Islet of Langerhans (tissue), 1 donor: ENCODE data around the gene ZKSCAN4.

Experiments
- FAIRE-seq: peaks from one replicate; lab custom pipeline; 2011; peaks lifted over from hg19 to GRCh38; lab: Jason Lieb, UNC

Gene ZKSCAN4

GRCh38 chr6:28252009-28252975, at the start of gene ZKSCAN4:
TSS of gene ZKSCAN4 (minus strand) at chr6:28252269. CDS start at chr6:28251980, 289 bp downstream.
- FAIRE-seq, result peak; percentile 36

- no peak for FAIRE-seq
These were observed 44.5 kb upstream of the ZKSCAN4 start for GRCh38 chr6:28296520-28297060.

GRCh38 chr6:28295326-28295725, 43.3 kb upstream of the ZKSCAN4 start:
- FAIRE-seq, result no peak

DNA sequence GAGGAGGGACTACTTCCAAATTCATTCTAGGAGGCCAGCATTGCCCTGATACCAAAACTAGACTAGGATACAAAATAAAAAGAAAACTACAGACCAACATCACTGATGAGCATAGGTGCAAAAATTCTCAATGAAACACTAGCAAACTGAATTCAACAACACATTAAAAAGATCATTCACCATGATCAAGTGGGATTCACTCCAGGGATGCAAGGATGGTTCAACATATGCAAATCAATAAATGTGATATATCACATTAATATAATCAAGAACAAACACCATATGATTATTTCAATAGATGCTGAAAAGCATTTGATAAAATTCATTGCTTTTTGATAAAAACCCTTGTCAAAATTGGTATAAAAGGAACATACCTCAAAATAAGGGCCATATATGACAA, 39.5 kb upstream of the ZKSCAN4 start:
- FAIRE-seq, result no peak

- no peak for FAIRE-seq
These were observed 30.9 kb upstream of the ZKSCAN4 start for GRCh38 chr6:28282926-28283325.

DNA sequence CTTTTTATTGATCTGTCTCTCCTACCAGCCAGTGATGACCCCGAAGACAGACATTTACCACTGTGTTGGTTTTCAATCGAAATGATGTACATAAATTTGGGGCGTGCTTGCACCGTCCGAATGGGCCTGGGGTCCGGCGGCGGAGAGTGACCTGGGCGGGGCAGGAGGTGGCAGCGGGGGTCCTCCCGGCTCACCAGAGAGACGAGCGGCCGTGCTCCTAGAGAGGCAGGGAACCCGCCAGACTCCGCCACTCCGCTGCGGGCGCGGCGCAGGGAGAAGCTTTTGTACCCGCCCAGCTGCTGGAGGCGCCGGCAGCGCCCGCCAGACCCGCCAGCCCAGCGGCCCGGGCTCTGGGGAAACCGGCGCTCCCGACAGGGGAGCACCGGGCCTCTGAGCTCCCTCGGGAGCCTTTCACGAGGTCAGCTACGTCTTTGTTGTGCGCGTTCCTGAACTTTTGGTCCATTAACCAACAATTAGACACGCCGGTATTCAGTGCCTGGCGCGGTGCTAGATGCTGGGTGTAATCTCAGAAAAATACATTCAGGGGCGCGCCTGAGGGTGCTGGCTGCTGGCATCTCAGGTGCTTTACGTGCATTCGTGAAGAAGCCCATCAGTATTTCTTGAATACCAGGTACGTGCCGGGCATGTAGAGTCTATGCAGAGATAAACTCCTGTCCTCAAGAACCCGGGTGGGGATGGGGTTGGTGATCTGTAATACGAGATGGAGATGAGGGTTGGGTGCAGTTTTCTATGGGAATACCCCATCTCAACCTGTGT, 29.4 kb upstream of the ZKSCAN4 start, which contains the start of gene PGBD1:
Gene PGBD1 (plus strand): TSS at position 285 of the 777 bp plus-strand sequence. CDS start 2,242 bp downstream, outside the sequence.
- FAIRE-seq, result no peak

- no peak for FAIRE-seq
These were observed 28.7 kb upstream of the ZKSCAN4 start for GRCh38 chr6:28280595-28281287.

GRCh38 chr6:28277746-28278145, 25.7 kb upstream of the ZKSCAN4 start:
- FAIRE-seq, result no peak

DNA sequence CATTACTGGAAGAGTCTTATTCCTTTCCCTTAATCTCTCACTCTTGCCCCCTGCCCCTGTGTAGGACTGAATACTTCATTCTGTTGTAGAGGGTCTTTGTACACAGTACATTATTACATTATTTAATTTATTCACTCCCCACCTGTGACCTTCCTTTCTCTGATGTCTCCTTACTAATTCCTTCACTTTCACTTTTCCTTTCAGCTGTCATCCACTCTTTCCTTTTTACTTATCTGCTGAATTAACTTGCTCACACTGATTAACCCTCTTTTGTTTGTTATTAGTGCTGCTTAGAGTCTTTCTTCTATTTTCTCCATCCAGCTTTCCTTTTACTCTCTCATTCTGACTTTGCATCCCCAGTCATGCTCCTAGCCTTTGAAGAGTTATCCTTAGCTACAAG, 22.8 kb upstream of the ZKSCAN4 start:
- no peak for FAIRE-seq

GRCh38 chr6:28269492-28269891, 17.4 kb upstream of the ZKSCAN4 start:
- no peak for FAIRE-seq

GRCh38 chr6:28267695-28268059, 15.6 kb upstream of the ZKSCAN4 start:
- FAIRE-seq, result no peak

DNA sequence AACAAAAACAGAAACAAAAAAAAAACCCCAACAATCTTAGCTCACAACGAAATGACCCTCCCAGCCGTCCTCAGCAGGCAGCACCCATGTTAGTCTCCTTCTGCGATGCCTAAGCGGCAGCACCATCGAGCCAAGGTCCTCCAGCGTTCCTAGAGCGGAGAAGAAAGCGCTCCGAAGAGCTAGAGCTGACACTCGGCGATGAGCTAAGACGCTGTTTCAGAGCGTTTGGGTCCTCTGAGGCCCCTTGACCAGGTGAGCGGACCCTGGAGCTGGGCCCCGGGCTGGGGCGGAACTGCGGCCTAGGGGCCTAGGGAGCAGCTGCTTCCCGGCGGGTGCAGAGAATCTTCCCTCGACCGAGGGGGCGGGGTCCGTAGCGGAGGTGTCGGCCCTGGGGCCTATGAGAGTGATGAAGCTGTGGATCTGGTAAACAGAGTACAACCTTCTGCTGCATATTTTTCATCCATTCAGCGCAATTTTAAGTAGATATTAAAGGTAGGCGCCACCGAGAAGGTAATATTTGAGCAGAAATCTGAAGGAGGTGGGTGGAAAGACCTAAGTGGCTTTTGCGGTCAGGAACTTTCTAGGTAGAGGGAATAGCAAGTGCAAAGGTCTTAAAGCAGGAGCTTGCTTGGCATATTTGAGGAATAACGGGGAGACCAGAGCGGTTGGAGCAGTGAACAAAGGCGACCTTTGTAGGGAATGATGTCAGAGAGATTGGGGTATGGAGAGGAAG, 15.1 kb upstream of the ZKSCAN4 start, which contains the start of gene ZSCAN26:
Gene ZSCAN26 (plus strand): TSS at position 182 of the 733 bp plus-strand sequence. CDS start 4,777 bp downstream, outside the sequence.
- FAIRE-seq, result peak; percentile 79

DNA sequence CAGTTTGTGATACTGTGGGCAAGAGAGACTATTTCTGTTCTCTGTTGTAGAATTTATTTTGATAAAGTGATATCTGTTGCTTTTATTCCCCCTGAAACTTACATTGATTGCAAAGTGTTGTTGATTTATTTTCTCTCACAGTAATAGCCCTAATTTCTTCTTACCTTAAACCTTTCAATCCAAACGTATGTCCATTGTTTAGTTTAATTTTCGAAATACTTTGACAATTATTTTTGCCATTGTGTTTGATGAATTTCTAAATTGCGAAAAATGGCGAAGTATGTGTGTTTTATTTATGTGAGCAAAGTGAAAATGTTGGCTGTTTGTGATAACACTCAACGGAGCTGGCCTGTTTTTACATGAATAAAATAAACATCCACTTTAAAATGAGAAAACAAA, 14.5 kb upstream of the ZKSCAN4 start:
- FAIRE-seq, result no peak

GRCh38 chr6:28264834-28265401, 12.8 kb upstream of the ZKSCAN4 start:
- FAIRE-seq, result no peak

DNA sequence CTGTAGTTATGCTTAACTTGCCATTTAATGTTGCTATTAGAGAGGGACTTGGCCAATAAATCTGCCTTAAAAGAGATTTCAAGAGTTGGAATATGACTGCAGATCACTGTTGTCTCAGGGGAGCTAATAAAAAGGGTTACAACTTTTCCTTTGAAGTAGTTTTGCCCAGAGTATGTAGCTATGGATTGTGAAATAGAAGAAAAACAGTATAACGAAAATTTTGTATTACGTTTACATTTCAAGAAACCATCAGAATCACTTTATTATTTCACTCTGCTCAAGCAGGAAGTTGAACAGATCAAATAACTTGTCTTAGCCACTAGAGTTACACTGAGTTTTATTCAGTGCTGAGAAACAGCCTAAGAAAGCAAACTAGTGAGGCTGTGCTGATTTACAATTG, 11.9 kb upstream of the ZKSCAN4 start:
- FAIRE-seq, result no peak

DNA sequence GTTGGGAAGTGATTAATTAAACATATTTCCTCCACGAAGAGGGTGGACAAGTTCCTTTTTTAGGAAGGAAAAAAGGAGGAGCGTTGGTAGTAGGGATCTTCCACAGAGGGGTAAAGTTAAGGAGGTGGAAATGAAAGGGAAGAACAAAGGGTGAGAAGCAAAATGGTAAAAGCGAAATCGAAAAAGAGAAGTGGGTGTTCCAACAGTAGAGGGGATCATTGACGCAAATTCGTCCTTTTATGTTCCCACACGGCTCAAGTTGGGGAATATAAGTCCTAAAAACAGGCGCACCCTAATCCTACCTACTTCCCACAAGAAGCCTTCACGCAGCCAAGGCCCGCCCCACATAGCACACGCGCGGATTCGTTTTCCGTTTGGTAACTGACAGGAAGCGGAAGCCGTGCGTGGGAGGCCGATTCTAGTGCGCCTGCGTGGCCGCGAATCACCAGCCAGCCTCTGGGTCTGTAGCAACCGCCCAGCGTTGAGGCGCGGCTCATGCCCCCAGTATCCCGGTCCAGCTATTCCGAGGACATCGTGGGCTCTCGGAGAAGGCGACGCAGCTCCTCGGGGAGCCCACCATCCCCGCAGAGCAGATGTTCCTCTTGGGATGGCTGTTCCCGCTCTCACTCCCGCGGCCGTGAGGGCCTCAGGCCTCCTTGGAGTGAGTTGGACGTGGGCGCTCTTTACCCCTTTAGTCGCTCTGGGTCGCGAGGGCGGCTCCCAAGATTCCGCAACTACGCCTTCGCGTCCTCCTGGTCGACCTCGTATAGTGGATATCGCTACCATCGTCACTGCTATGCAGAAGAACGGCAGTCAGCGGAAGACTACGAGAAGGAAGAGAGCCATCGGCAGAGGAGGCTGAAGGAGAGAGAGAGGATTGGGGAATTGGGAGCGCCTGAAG, 7.1 kb upstream of the ZKSCAN4 start, which contains the start of gene NKAPL:
Gene NKAPL (plus strand): TSS at position 421 of the 901 bp plus-strand sequence. CDS start 75 bp downstream, at position 496.
- FAIRE-seq, result no peak

GRCh38 chr6:28257042-28257441, 5.0 kb upstream of the ZKSCAN4 start:
- no peak for FAIRE-seq

GRCh38 chr6:28254121-28254519, 2.1 kb upstream of the ZKSCAN4 start:
- FAIRE-seq, result no peak

DNA sequence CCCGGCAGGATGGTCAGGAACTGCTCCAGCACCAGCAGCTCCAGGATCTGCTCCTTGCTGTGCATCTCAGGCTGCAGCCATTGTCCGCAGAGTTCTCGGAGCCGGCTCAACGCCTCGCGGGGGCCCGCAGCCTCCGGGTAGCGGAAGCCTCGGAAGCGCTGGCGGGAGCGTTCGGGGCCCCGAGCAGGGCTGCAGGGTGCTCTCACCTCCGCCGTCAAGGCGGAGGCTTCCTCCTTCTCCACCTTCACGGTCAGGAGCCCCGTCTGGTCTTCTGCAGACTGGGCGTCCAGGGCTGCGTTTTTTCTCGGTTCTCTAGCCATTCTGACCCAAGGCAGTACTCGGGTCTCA, 434 bp downstream of the ZKSCAN4 start:
- no peak for FAIRE-seq

GRCh38 chr6:28250747-28251146, 1.3 kb downstream of the ZKSCAN4 start:
- no peak for FAIRE-seq
